Nephron progenitor cell (in vitro differentiated cells): ENCODE measurements around the gene DES.

ENCODE experiments used
- DNase-seq: peaks from one replicate; pipeline ENCODE4 v3.0.0; 2021
- H3K27ac Mint-ChIP-seq: 2 replicates; pipeline ENCODE4 v1.8.0; 2021; ENCODE audit warnings: mild to moderate bottlenecking, moderate library complexity, mixed read lengths
- H3K27me3 Mint-ChIP-seq: 2 replicates; pipeline ENCODE4 v1.8.0; 2021; ENCODE audit warnings: mild to moderate bottlenecking, low read depth, mixed read lengths; ENCODE audit not compliant: poor library complexity
- H3K36me3 Mint-ChIP-seq: 2 replicates; pipeline ENCODE4 v1.8.0; 2021; ENCODE audit warnings: low read depth, mixed read lengths
- H3K4me1 Mint-ChIP-seq: 2 replicates; pipeline ENCODE4 v1.8.0; 2021; ENCODE audit warnings: mixed read lengths
- H3K4me3 Mint-ChIP-seq: 2 replicates; pipeline ENCODE4 v1.8.0; 2021; ENCODE audit warnings: mild to moderate bottlenecking, moderate library complexity, mixed read lengths
- H3K9me3 Mint-ChIP-seq: 2 replicates; pipeline ENCODE4 v1.8.0; 2021; ENCODE audit warnings: mild to moderate bottlenecking, moderate library complexity, mixed read lengths
- TF ChIP-seq, protein P1 (sequence below): fragments of 200-600 bp; sonication (generic); IDR thresholded peaks from 2 replicates; pipeline ENCODE4 v1.5.0; 2021; ENCODE audit warnings: antibody characterized with exemption

The DES gene

DNA sequence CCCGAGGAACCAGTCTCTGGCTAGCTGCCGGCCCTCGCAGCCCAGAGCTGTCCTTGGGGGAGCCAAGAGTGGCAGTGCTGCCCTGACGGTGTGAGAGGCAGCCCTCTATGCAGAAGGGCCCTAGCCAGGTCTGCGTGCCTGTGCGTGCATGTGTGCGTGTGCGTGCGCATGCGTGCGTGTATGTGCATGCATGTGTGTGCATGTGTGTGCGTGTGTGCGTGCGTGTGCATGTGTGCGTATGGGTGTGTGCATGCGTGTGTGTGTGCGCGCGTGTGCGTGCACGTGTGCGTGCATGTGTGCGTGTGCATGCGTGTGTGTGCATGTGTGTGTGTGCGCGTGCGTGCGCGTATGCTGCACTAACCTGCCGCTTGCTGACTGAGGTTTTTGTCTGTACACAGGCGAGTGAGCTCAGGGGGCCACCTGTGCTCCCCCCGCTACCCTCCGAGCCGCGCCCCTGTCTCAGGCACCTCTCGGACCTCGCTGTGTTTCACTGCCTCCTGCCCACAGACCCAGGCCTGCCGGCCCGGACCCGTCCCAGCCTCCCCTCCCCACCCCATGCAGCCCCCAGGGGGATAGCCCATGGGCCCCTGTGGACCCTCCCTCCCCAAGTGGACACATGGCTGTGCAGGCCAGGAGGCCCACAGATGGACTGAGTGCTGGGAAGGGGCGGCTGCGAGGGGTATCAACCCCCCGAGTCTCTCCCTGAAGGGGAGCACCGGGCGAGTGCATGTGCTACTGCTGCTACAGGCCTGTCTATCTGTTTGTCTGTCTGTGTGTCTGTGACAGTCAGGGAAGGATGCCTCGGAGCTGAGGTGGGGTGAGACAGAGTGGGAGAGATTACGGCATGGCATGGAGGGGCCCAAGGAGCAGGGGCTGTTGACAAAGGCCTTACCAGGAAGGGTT lies 47.7 kb downstream of the DES start:
- H3K27ac Mint-ChIP-seq = no peak overlapping the region
- TF ChIP-seq, protein P1, sequence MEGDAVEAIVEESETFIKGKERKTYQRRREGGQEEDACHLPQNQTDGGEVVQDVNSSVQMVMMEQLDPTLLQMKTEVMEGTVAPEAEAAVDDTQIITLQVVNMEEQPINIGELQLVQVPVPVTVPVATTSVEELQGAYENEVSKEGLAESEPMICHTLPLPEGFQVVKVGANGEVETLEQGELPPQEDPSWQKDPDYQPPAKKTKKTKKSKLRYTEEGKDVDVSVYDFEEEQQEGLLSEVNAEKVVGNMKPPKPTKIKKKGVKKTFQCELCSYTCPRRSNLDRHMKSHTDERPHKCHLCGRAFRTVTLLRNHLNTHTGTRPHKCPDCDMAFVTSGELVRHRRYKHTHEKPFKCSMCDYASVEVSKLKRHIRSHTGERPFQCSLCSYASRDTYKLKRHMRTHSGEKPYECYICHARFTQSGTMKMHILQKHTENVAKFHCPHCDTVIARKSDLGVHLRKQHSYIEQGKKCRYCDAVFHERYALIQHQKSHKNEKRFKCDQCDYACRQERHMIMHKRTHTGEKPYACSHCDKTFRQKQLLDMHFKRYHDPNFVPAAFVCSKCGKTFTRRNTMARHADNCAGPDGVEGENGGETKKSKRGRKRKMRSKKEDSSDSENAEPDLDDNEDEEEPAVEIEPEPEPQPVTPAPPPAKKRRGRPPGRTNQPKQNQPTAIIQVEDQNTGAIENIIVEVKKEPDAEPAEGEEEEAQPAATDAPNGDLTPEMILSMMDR = no peak
- no peak overlapping the region for H3K4me3 Mint-ChIP-seq
- peaks cover 27% of the 10 kb centered on the region for H3K4me1 Mint-ChIP-seq
- H3K36me3 Mint-ChIP-seq = peaks cover 6% of the 10 kb centered on the region
- no peaks in the 10 kb centered on the region for H3K9me3 Mint-ChIP-seq
- no peaks in the 10 kb centered on the region for H3K27me3 Mint-ChIP-seq
- no peak for DNase-seq

- H3K36me3 Mint-ChIP-seq = peaks cover 6% of the 10 kb centered on the region
- H3K4me1 Mint-ChIP-seq = peaks cover 26% of the 10 kb centered on the region
- TF ChIP-seq, protein P1 = no peak
- no peaks in the 10 kb centered on the region for H3K27me3 Mint-ChIP-seq
- no peaks in the 10 kb centered on the region for H3K9me3 Mint-ChIP-seq
- no peak overlapping the region for H3K4me3 Mint-ChIP-seq
- no peak for DNase-seq
- peak overlapping the region; percentile 66 for H3K27ac Mint-ChIP-seq
These were observed 48.9 kb downstream of the DES start for GRCh38 chr2:219466816-219467735.

GRCh38 chr2:219467736-219468075 lies 49.5 kb downstream of the DES start:
- Mint-ChIP-seq H3K36me3 (peaks cover 2% of the 10 kb centered on the region), H3K9me3 (no peaks in the 10 kb centered on the region), H3K27ac (no peak overlapping the region), H3K27me3 (no peaks in the 10 kb centered on the region), H3K4me1 (peaks cover 26% of the 10 kb centered on the region), H3K4me3 (no peak overlapping the region)
- TF ChIP-seq, protein P1 = no peak
- no peak for DNase-seq

DNA sequence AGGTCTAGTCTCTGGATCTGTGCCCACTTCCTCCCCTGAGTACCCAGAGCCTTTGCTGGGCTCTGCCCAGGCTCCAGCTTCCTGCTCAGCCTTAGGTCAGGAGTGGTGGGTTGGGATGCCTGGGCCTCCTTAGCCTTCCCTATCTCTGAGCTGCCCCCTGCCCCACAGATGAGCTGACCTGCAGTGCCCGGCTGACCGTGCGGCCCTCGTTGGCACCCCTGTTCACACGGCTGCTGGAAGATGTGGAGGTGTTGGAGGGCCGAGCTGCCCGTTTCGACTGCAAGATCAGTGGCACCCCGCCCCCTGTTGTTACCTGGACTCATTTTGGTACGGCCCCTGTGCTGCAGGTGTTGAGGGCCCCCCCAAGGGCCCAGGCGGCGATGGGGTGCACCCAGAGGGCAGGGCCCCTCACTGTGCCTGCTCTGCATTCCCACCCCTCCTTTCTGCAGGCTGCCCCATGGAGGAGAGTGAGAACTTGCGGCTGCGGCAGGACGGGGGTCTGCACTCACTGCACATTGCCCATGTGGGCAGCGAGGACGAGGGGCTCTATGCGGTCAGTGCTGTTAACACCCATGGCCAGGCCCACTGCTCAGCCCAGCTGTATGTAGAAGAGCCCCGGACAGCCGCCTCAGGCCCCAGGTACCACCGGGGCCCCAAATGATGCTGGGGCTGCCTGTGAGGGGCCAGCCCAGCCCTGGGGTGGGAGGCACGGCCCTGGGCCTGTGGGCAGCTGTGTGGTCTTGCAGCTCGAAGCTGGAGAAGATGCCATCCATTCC lies 50.4 kb downstream of the DES start:
- Mint-ChIP-seq H3K9me3 (no peaks in the 10 kb centered on the region), H3K4me3 (no peak overlapping the region), H3K4me1 (peaks cover 26% of the 10 kb centered on the region), H3K36me3 (no peaks in the 10 kb centered on the region), H3K27ac (no peak overlapping the region), H3K27me3 (no peaks in the 10 kb centered on the region)
- TF ChIP-seq, protein P1 = no peak
- DNase-seq = no peak

DNA sequence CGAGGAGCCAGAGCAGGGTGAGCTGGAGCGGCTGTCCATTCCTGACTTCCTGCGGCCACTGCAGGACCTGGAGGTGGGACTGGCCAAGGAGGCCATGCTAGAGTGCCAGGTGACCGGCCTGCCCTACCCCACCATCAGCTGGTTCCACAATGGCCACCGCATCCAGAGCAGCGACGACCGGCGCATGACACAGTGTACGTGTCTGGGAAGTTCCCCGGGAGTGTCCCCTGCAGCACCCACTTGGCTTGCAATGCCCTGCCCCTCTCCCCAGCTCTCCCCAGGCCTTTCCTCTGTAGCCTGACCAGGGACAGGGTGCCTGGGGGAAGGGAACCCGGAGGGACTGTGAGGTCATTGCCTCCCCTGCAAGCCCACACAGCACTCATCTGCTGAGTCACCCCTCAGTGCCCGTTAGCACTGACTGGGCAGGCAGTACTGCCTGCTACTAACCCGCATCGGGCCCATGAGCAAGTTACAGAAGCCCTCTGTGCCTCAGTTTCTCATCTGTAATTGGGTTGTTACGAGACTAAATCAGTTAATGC lies 51.1 kb downstream of the DES start:
- TF ChIP-seq, protein P1 = no peak
- Mint-ChIP-seq H3K4me1 (peaks cover 26% of the 10 kb centered on the region), H3K27ac (no peak overlapping the region), H3K9me3 (no peaks in the 10 kb centered on the region), H3K36me3 (no peaks in the 10 kb centered on the region), H3K4me3 (no peak overlapping the region), H3K27me3 (no peaks in the 10 kb centered on the region)
- no peak for DNase-seq
